ENCODE measurements around the gene CES4A.
"Not testable (repeated sequence)": the region's sequence is repeated elsewhere in the genome, so short reads cannot be mapped to it uniquely, and the experiment has no call there.

Gene CES4A

GRCh38 chr16:66988197-66988788 is at the start of gene CES4A:
CES4A (plus strand) TSS chr16:66988589; CDS start chr16:66988773, 184 bp downstream.
- no peak for DNase-seq (ENCODE audit: low read depth)

GRCh38 chr16:66939366-66939765 is 49.0 kb upstream of the CES4A start:
- DNase-seq (ENCODE audit: low read depth), result no peak

- no peak for DNase-seq (ENCODE audit: low read depth)
Measured at GRCh38 chr16:66940236-66940635, 48.2 kb upstream of the CES4A start.

GRCh38 chr16:66942981-66943380 is 45.4 kb upstream of the CES4A start:
- no peak for DNase-seq (ENCODE audit: low read depth)

- no peak for DNase-seq (ENCODE audit: low read depth)
Measured at GRCh38 chr16:66943426-66944053, 44.8 kb upstream of the CES4A start.

- DNase-seq (ENCODE audit: low read depth), result no peak
Measured at GRCh38 chr16:66944054-66944441, 44.3 kb upstream of the CES4A start.

GRCh38 chr16:66944971-66945370 is 43.4 kb upstream of the CES4A start:
- not testable (repeated sequence) for DNase-seq (ENCODE audit: low read depth)

- no peak for DNase-seq (ENCODE audit: low read depth)
Measured at GRCh38 chr16:66945939-66946338, 42.5 kb upstream of the CES4A start.

- no peak for DNase-seq (ENCODE audit: low read depth)
Measured at GRCh38 chr16:66946541-66946940, 41.8 kb upstream of the CES4A start.

- DNase-seq (ENCODE audit: low read depth), result no peak
Measured at GRCh38 chr16:66946974-66947301, 41.5 kb upstream of the CES4A start.

- DNase-seq (ENCODE audit: low read depth), result peak; percentile 72
Measured at GRCh38 chr16:66947302-66948065, 40.9 kb upstream of the CES4A start.

GRCh38 chr16:66948134-66948836 is 40.1 kb upstream of the CES4A start:
- no peak for DNase-seq (ENCODE audit: low read depth)

GRCh38 chr16:66948837-66949225 is 39.6 kb upstream of the CES4A start:
- no peak for DNase-seq (ENCODE audit: low read depth)

GRCh38 chr16:66949472-66949871 is 38.9 kb upstream of the CES4A start:
- DNase-seq (ENCODE audit: low read depth), result no peak

GRCh38 chr16:66950437-66950836 is 38.0 kb upstream of the CES4A start:
- DNase-seq (ENCODE audit: low read depth), result no peak

- DNase-seq (ENCODE audit: low read depth), result no peak
Measured at GRCh38 chr16:66950971-66951790, 37.2 kb upstream of the CES4A start.

GRCh38 chr16:66952430-66953110 is 35.8 kb upstream of the CES4A start:
- DNase-seq (ENCODE audit: low read depth), result no peak

GRCh38 chr16:66953462-66954096 is 34.8 kb upstream of the CES4A start:
- no peak for DNase-seq (ENCODE audit: low read depth)

- DNase-seq (ENCODE audit: low read depth), result peak; percentile 61
Measured at GRCh38 chr16:66954097-66954659, 34.2 kb upstream of the CES4A start.

GRCh38 chr16:66955363-66956153 is 32.8 kb upstream of the CES4A start:
- DNase-seq (ENCODE audit: low read depth), result not testable (repeated sequence)

All from stimulated activated CD8-positive, alpha-beta memory T cell treated with anti-CD3 and anti-CD28 coated beads, Interleukin-4, amount 100 ng/mL, for 24 hours (primary cell).